Caki2 (cell line): ENCODE data around the gene CETN3. TPM values are rescaled to one million over a fixed set of nuclear protein-coding genes. Genes with fewer than 3 reads are reported as not detected.
"Not testable (repeated sequence)": the region's sequence is repeated elsewhere in the genome, so short reads cannot be mapped to it uniquely, and the experiment has no call there.

ENCODE experiments used
- DNase-seq: peaks from one replicate; pipeline ENCODE4 v3.0.0-alpha.2; 2015; ENCODE audit warnings: low read depth
- in situ Hi-C: cut with HindIII; loops from 2 replicates; pipeline ENCODE4 v1.10.0; 2016; ENCODE audit warnings: low sequenced_read_pairs, low pct_unique_long_range_greater_than_20kb, mixed read lengths
- total RNA-seq: library from RNA; depleted of rRNA; stranded (reverse); fragments of >200 nt; shearing (Covaris generic); gene quantifications from 2 replicates; pipeline ENCODE4 v1.2.3, GENCODE V29; 2014; ENCODE audit warnings: low replicate concordance; rRNA removed

CETN3 gene
- total RNA-seq, 1 experiment from 2014 or later: 11.9 TPM

DNA sequence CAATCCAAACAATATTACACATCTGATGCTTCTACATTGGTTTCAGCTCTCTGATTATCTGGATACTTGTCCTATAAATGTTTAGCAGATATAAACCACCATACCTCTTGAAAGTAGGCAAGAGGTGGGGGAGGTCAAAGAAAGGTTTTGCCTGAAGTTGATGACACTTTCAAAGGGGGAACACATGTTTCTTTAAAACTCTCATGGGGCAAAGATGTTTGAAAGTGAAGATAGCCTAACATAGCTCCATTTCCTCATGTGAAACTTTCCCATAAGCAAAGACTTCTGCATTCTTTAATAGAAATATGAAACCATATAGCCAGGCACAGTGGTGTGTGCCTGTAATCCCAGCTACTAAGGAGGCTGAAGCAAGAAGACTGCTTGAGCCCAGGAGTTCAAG, 62.1 kb downstream of the CETN3 start:
- in situ Hi-C loops: no loop called here
- no peak for DNase-seq

- no peak for DNase-seq
- in situ Hi-C loops: no loop called here
Observed at GRCh38 chr5:90345684-90346083, 63.9 kb downstream of the CETN3 start.

GRCh38 chr5:90344689-90345088, 64.9 kb downstream of the CETN3 start:
- no peak for DNase-seq
- in situ Hi-C loops: no loop called here

GRCh38 chr5:90343731-90344130, 65.8 kb downstream of the CETN3 start:
- DNase-seq, in situ Hi-C loops: not testable (repeated sequence)

DNA sequence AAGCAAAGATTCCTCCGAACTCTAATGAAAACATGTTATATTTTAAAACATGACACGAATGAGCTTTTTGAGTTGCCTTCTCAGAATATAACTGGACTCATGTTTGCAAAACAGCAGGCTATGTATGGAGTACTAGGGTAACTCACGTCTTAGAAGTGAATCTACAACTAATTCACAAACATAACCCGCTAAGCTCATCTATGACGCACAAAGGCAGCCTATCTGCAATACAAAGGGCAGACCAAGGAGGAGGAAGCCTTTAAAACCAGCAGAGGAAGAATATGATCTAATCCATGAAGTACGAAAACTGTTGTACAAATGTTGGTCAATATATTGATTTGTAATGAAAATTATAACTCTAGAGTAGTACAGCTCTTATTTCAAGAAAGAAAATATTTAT, 67.0 kb downstream of the CETN3 start:
- in situ Hi-C loops: no loop called here

More for the DNA sequence above, 67.0 kb downstream of the CETN3 start:
- no peak for DNase-seq

Other genes with a start within 250 kb of the CETN3 start
- gene MBLAC2, start 65.0 kb upstream of the CETN3 start, total RNA-seq: 2.1 and 3.7 TPM in 2 replicates
- gene POLR3G, start 65.1 kb upstream of the CETN3 start, total RNA-seq: 2.3 and 5.7 TPM in 2 replicates
- 2.9 and 6.2 TPM in 2 replicates for gene LYSMD3, start 119.8 kb upstream of the CETN3 start, total RNA-seq
- 1.8 and 3.6 TPM in 2 replicates for gene ADGRV1, start 149.0 kb upstream of the CETN3 start, total RNA-seq